ENCODE results near the gene ZDHHC19. TPM values are rescaled to one million over a fixed set of nuclear protein-coding genes. Genes with fewer than 3 reads are reported as not detected.

Gene ZDHHC19
- total and polyA plus RNA-seq, 7 donors: 0.38 to 0.99 TPM; not detected in 5

- 82 to 94% methylated on average over 6 of the region's 6 CpGs for WGBS, 2 donors
- TF ChIP-seq, protein P1, sequence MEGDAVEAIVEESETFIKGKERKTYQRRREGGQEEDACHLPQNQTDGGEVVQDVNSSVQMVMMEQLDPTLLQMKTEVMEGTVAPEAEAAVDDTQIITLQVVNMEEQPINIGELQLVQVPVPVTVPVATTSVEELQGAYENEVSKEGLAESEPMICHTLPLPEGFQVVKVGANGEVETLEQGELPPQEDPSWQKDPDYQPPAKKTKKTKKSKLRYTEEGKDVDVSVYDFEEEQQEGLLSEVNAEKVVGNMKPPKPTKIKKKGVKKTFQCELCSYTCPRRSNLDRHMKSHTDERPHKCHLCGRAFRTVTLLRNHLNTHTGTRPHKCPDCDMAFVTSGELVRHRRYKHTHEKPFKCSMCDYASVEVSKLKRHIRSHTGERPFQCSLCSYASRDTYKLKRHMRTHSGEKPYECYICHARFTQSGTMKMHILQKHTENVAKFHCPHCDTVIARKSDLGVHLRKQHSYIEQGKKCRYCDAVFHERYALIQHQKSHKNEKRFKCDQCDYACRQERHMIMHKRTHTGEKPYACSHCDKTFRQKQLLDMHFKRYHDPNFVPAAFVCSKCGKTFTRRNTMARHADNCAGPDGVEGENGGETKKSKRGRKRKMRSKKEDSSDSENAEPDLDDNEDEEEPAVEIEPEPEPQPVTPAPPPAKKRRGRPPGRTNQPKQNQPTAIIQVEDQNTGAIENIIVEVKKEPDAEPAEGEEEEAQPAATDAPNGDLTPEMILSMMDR (IDR thresholded peaks at IDR 0.05): no peak
- TF ChIP-seq POLR2AphosphoS5 (IDR thresholded peaks at IDR 0.05) (no peak), EP300 (IDR thresholded peaks at IDR 0.05) (no peak), POLR2A (IDR thresholded peaks at IDR 0.05) (no peak)
- Histone ChIP-seq H3K27ac (no peak overlapping the region), H3K9me3 (no peaks in the 10 kb centered on the region), H3K36me3 (no peaks in the 10 kb centered on the region), H3K4me3 (no peak overlapping the region), H3K27me3 (no peaks in the 10 kb centered on the region), H3K4me1 (no peaks in the 10 kb centered on the region)
- intact Hi-C loops (cut with DNase I): no loop called here
- DNase-seq: no peak
Measured at GRCh38 chr3:196163212-196163611, 48.0 kb downstream of the ZDHHC19 start.

DNA sequence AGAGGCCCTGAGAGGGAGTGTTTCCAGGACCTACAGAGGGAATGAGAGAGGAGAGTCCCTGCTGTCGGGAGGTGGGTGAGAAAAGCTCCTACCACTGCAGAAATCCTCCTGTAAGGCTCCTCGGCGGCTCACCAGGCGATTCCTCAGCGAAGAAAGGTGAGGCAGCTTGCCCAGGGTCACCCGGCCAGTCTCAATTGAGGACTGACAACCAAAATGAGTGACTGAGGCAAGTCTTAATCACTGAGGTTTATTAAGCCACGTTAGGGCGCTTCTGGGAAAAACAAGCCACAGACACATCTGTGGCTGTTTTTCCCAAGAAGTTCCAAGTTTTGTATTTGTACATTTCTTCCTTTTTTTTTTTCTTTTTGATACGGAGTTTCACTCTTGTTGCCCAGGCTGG is 48.5 kb downstream of the ZDHHC19 start:
- WGBS, 2 donors: 90 to 91% methylated on average over 9 of the region's 9 CpGs
- no peak for TF ChIP-seq POLR2AphosphoS5 (IDR thresholded peaks at IDR 0.05)
- TF ChIP-seq POLR2A (IDR thresholded peaks at IDR 0.05): no peak
- no peak for TF ChIP-seq EP300 (IDR thresholded peaks at IDR 0.05)
- TF ChIP-seq, protein P1 (IDR thresholded peaks at IDR 0.05): no peak

GRCh38 chr3:196159952-196160804 is 51.0 kb downstream of the ZDHHC19 start:
- Histone ChIP-seq H3K4me1 (no peaks in the 10 kb centered on the region), H3K9me3 (no peaks in the 10 kb centered on the region), H3K4me3 (no peak overlapping the region), H3K27me3 (no peaks in the 10 kb centered on the region), H3K36me3 (no peaks in the 10 kb centered on the region), H3K27ac (no peak overlapping the region)
- intact Hi-C loops (cut with DNase I): no loop called here
- 38 to 40% methylated on average over 15 of the region's 15 CpGs for WGBS, 2 donors
- no peak for TF ChIP-seq EP300 (IDR thresholded peaks at IDR 0.05)
- no peak for DNase-seq

More for the DNA sequence above, 48.5 kb downstream of the ZDHHC19 start:
- no peak for DNase-seq
- no peaks in the 10 kb centered on the region for H3K36me3 ChIP-seq
- H3K4me1 ChIP-seq: no peaks in the 10 kb centered on the region
- no peaks in the 10 kb centered on the region for H3K27me3 ChIP-seq
- H3K9me3 ChIP-seq: no peaks in the 10 kb centered on the region
- H3K4me3 ChIP-seq: no peak overlapping the region
- no peak overlapping the region for H3K27ac ChIP-seq
- intact Hi-C loops (cut with DNase I): no loop called here

GRCh38 chr3:196159526-196159925 is 51.7 kb downstream of the ZDHHC19 start:
- H3K27me3 ChIP-seq: no peaks in the 10 kb centered on the region
- TF ChIP-seq, protein P1 (IDR thresholded peaks at IDR 0.05): no peak
- TF ChIP-seq EP300 (IDR thresholded peaks at IDR 0.05): no peak
- no peak for TF ChIP-seq POLR2AphosphoS5 (IDR thresholded peaks at IDR 0.05)
- TF ChIP-seq POLR2A (IDR thresholded peaks at IDR 0.05): no peak
- whole genome bisulfite sequencing, 2 donors: 93 to 96% methylated on average over 13 of the region's 13 CpGs
- H3K4me3 ChIP-seq: no peak overlapping the region
- H3K36me3 ChIP-seq: no peaks in the 10 kb centered on the region
- H3K27ac ChIP-seq: no peak overlapping the region
- H3K9me3 ChIP-seq: no peaks in the 10 kb centered on the region
- H3K4me1 ChIP-seq: no peaks in the 10 kb centered on the region
- intact Hi-C loops (cut with DNase I): no loop called here
- DNase-seq: no peak

- Histone ChIP-seq H3K9me3 (no peaks in the 10 kb centered on the region), H3K27ac (no peak overlapping the region), H3K36me3 (no peaks in the 10 kb centered on the region), H3K4me1 (no peaks in the 10 kb centered on the region), H3K4me3 (no peak overlapping the region), H3K27me3 (no peaks in the 10 kb centered on the region)
- intact Hi-C loops (cut with DNase I): no loop called here
- TF ChIP-seq, protein P1 (IDR thresholded peaks at IDR 0.05): no peak
- TF ChIP-seq POLR2AphosphoS5 (IDR thresholded peaks at IDR 0.05) (no peak), EP300 (IDR thresholded peaks at IDR 0.05) (no peak), POLR2A (IDR thresholded peaks at IDR 0.05) (no peak)
- DNase-seq: no peak
- WGBS, 2 donors: 89 to 92% methylated on average over 6 of the region's 6 CpGs
Measured at GRCh38 chr3:196156160-196156559, 55.0 kb downstream of the ZDHHC19 start.
